Endothelial cell (in vitro differentiated cells): Measurements from ENCODE around the gene C1QTNF6. TPM values are rescaled to one million over a fixed set of nuclear protein-coding genes. Genes with fewer than 3 reads are reported as not detected.

Source experiments
- DNase-seq: peaks from one replicate; pipeline ENCODE4 v3.0.0; 2021; ENCODE audit warnings: low spot score
- H3K27ac Mint-ChIP-seq: one replicate; pipeline ENCODE4 v1.8.0; 2021; ENCODE audit warnings: mixed read lengths, inconsistent platforms; ENCODE audit not compliant: unreplicated experiment
- H3K27me3 Mint-ChIP-seq: one replicate; pipeline ENCODE4 v1.8.0; 2021; ENCODE audit warnings: mild to moderate bottlenecking, moderate library complexity, mixed read lengths, inconsistent platforms; ENCODE audit not compliant: unreplicated experiment
- H3K36me3 Mint-ChIP-seq: one replicate; pipeline ENCODE4 v1.8.0; 2021; ENCODE audit warnings: mild to moderate bottlenecking, low read depth, mixed read lengths, inconsistent platforms; ENCODE audit not compliant: unreplicated experiment
- H3K4me1 Mint-ChIP-seq: one replicate; pipeline ENCODE4 v1.8.0; 2021; ENCODE audit warnings: mild to moderate bottlenecking, mixed read lengths, inconsistent platforms; ENCODE audit not compliant: unreplicated experiment
- H3K4me3 Mint-ChIP-seq: one replicate; pipeline ENCODE4 v1.8.0; 2021; ENCODE audit warnings: mild to moderate bottlenecking, mixed read lengths, inconsistent platforms; ENCODE audit not compliant: unreplicated experiment
- H3K9me3 Mint-ChIP-seq: one replicate; pipeline ENCODE4 v1.8.0; 2021; ENCODE audit warnings: mixed read lengths, inconsistent platforms; ENCODE audit not compliant: unreplicated experiment
- total RNA-seq: library from RNA; stranded (reverse); fragmentation: NEBNext Ultra II Directional; extraction: Animal tissue kit (Norgen Biotek cat#: 25700); gene quantifications from one replicate; pipeline ENCODE4 v1.2.1, GENCODE V29; 2021; ENCODE audit not compliant: unreplicated experiment
- TF ChIP-seq, protein P1 (sequence below): fragments of 200-600 bp; sonication (generic); IDR thresholded peaks from one replicate; pipeline ENCODE4 v1.5.0; 2021; ENCODE audit warnings: antibody characterized with exemption; ENCODE audit not compliant: unreplicated experiment

The C1QTNF6 gene
- total RNA-seq, 1 donor from 2014 or later: 32.7 TPM

DNA sequence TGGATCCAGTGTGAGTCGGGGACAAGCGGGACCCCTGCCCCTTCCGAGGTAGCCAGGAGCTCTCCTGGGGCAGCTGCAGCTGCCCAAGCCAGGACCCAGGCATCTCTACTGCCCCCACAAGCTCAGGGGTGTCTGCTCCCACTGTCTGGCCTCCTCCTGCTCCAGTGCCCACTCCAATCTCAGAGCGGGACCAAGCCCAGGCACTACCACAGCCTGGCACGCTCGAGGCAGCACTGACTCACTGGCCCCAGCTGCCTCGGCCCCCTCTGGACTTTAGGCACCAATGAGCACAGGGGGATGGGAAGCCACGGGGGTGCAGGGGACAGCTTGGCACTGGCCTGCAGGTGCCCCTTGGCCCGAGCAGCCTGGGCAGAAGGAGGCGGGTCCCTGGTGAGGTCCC, 46.6 kb downstream of the C1QTNF6 start:
- TF ChIP-seq, protein P1, sequence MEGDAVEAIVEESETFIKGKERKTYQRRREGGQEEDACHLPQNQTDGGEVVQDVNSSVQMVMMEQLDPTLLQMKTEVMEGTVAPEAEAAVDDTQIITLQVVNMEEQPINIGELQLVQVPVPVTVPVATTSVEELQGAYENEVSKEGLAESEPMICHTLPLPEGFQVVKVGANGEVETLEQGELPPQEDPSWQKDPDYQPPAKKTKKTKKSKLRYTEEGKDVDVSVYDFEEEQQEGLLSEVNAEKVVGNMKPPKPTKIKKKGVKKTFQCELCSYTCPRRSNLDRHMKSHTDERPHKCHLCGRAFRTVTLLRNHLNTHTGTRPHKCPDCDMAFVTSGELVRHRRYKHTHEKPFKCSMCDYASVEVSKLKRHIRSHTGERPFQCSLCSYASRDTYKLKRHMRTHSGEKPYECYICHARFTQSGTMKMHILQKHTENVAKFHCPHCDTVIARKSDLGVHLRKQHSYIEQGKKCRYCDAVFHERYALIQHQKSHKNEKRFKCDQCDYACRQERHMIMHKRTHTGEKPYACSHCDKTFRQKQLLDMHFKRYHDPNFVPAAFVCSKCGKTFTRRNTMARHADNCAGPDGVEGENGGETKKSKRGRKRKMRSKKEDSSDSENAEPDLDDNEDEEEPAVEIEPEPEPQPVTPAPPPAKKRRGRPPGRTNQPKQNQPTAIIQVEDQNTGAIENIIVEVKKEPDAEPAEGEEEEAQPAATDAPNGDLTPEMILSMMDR: no peak
- no peaks in the 10 kb centered on the region for H3K9me3 Mint-ChIP-seq
- H3K27ac Mint-ChIP-seq: no peak overlapping the region
- DNase-seq: no peak
- no peaks in the 10 kb centered on the region for H3K36me3 Mint-ChIP-seq
- no peak overlapping the region for H3K4me3 Mint-ChIP-seq
- no peaks in the 10 kb centered on the region for H3K4me1 Mint-ChIP-seq
- H3K27me3 Mint-ChIP-seq: peaks cover 24% of the 10 kb centered on the region

DNA sequence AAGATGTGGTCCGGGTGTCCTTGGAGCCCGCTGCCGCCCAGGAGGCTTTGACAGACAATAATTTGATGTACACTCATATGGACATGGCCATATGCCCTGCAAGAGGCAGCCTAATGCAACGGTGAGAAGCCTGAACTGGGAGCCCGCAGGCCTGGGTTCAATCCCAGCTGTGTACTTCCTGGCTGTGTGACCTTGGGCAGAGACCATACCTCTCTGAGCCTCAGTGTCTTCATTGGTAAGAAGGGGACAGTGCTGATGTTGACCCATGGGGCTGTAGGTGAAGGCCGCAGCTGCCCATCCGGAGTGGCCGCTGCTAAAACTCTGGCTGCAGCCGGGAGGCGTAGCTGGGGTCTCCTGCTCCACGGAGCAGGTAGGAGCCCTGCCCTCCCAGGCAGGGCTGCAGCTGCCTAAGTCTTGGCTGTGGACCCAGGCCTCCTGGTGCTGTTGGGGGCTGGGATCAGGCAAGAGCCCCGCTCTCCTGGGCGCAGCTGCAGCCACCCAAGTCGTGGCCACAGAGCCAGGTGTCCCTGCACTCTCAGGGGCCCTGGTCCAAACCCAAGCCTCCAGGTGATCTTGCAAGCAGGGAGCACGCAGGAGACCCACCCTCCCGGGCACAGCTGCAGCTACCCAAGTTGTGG, 47.2 kb downstream of the C1QTNF6 start:
- no peaks in the 10 kb centered on the region for H3K4me1 Mint-ChIP-seq
- TF ChIP-seq, protein P1: no peak
- peaks cover 21% of the 10 kb centered on the region for H3K27me3 Mint-ChIP-seq
- no peak for DNase-seq
- H3K36me3 Mint-ChIP-seq: no peaks in the 10 kb centered on the region
- no peak overlapping the region for H3K4me3 Mint-ChIP-seq
- no peak overlapping the region for H3K27ac Mint-ChIP-seq
- H3K9me3 Mint-ChIP-seq: no peaks in the 10 kb centered on the region

DNA sequence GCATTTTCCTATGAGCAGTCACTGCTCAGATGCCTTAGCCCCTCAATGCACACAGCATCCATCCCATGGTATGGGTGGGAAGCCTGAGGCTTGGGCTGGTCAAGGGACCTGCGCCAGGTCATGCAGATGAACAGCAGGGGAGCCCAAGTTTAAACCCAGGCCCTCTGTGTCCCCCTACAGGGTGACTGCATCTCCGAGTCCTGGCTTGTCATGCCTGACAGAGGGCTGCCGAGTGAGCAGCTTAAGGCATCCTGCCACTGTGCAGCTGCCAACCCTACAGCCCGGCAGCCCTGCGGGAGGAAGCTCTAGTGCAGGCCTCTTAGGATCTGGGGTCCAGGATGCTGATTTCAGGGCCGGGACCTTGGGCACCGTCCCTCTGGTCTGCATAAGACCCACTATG, 48.3 kb downstream of the C1QTNF6 start:
- Mint-ChIP-seq H3K27me3 (peaks cover 13% of the 10 kb centered on the region), H3K4me1 (no peaks in the 10 kb centered on the region), H3K9me3 (no peaks in the 10 kb centered on the region), H3K4me3 (no peak overlapping the region), H3K27ac (no peak overlapping the region), H3K36me3 (no peaks in the 10 kb centered on the region)
- DNase-seq: no peak
- TF ChIP-seq, protein P1: no peak

DNA sequence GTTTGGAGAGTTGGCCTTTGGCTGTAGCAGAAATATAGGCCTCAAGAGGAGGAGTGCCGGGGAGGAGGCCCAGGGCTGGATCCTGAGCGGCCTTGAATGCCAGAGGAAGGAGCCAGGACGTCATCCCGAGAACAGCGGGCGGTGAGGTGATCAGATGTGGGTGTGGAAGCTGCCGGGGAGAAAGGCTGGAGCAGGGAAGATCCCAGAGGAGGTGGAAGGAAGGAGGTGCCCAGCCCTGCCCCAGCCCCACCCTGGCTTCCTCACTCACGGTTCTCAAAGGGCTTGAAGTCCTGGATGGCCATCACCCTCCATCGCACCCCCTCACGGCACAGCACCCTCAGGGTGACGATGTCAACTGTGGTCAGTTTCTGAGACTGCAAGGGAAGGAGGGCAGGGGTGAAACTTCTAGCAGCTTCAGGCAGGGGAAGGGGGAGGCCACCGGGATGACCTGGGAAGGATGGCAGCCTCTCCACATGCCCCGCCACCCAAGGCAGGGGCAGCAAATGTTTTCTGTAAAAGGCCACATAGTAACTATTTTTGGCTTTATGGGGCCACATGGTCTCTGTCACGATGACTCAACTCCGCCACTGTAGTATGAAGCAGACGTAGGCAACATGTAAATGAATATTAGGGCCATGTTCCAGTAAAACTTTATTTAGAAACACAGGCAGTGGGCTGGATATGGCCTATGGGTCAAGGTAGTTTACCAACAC, 49.0 kb downstream of the C1QTNF6 start:
- TF ChIP-seq, protein P1: no peak
- H3K36me3 Mint-ChIP-seq: no peaks in the 10 kb centered on the region
- H3K4me1 Mint-ChIP-seq: no peaks in the 10 kb centered on the region
- no peak overlapping the region for H3K27ac Mint-ChIP-seq
- no peaks in the 10 kb centered on the region for H3K9me3 Mint-ChIP-seq
- no peak for DNase-seq
- H3K4me3 Mint-ChIP-seq: no peak overlapping the region
- peaks cover 13% of the 10 kb centered on the region for H3K27me3 Mint-ChIP-seq
